ENCODE measurements around the gene SCD. TPM values are rescaled to one million over a fixed set of nuclear protein-coding genes. Genes with fewer than 3 reads are reported as not detected.

SCD gene
- total and polyA plus RNA-seq, 10 donors, result 2.1 to 56.3 (median 23.1) TPM

DNA sequence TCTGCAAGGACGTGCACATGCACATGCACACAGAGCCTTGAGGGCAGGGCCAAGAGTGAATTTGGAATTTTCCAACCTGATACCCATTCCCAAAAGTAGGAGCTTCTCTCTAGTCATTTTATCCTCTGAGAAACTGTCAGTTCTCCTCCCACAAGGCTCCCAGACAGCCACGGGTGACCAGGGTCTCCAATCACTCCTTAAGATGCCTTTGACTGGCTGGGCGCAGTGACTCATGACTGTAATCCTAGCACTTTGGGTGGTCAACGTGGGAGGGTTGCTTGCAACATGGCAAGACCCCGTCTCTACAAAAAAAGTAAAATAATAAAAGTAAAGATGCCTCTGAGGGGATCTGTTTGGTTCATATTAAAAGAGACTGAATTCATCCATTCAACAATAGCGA lies 13.2 kb downstream of the SCD start:
- Histone ChIP-seq H3K27me3 (replicated peaks in 1 of 7) (no peaks in the 10 kb centered on the region), H3K4me3 (no peak overlapping the region), H3K9me3 (no peaks in the 10 kb centered on the region), H3K36me3 (peaks cover 0 to 60% (median 3%) of the 10 kb centered on the region in 6 donors), H3K4me1 (peaks cover 0 to 21% (median 6%) of the 10 kb centered on the region in 6 donors), H3K27ac (no peak overlapping the region)
- intact Hi-C loops (cut with DNase I; ENCODE audit: low total_unique reads), result no loop called here
- DNase-seq, result no peak
- 71 to 80% (median 77%) methylated on average over 6 of the region's 6 CpGs for WGBS, 5 donors
- no peak for TF ChIP-seq CTCF (IDR thresholded peaks at IDR 0.05 in 8 of 11, conservative IDR thresholded peaks at IDR 0.05 in 3 of 11)
- no peak for TF ChIP-seq POLR2A (IDR thresholded peaks at IDR 0.05)
- no peak for TF ChIP-seq POLR2AphosphoS5 (IDR thresholded peaks at IDR 0.05)

DNA sequence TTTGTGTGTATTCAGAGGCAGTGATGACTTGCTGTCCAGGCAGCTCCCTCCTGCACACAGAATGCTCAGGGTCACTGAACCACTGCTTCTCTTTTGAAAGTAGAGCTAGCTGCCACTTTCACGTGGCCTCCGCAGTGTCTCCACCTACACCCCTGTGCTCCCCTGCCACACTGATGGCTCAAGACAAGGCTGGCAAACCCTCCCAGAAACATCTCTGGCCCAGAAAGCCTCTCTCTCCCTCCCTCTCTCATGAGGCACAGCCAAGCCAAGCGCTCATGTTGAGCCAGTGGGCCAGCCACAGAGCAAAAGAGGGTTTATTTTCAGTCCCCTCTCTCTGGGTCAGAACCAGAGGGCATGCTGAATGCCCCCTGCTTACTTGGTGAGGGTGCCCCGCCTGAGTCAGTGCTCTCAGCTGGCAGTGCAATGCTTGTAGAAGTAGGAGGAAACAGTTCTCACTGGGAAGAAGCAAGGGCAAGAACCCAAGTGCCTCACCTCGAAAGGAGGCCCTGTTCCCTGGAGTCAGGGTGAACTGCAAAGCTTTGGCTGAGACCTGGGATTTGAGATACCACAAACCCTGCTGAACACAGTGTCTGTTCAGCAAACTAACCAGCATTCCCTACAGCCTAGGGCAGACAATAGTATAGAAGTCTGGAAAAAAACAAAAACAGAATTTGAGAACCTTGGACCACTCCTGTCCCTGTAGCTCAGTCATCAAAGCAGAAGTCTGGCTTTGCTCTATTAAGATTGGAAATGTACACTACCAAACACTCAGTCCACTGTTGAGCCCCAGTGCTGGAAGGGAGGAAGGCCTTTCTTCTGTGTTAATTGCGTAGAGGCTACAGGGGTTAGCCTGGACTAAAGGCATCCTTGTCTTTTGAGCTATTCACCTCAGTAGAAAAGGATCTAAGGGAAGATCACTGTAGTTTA lies 15.8 kb downstream of the SCD start:
- intact Hi-C loops (cut with DNase I; ENCODE audit: low total_unique reads), result no loop called here
- Histone ChIP-seq H3K9me3 (no peaks in the 10 kb centered on the region), H3K27me3 (replicated peaks in 1 of 7) (no peaks in the 10 kb centered on the region), H3K36me3 (peaks cover 0 to 37% (median 0%) of the 10 kb centered on the region in 6 donors), H3K4me1 (peaks cover 0 to 21% (median 6%) of the 10 kb centered on the region in 6 donors), H3K4me3 (no peak overlapping the region), H3K27ac (peak overlapping the region in 1 of 8 donors; percentile 21)
- no peak for DNase-seq
- TF ChIP-seq CTCF (IDR thresholded peaks at IDR 0.05 in 8 of 11, conservative IDR thresholded peaks at IDR 0.05 in 3 of 11), result no peak
- no peak for TF ChIP-seq POLR2A (IDR thresholded peaks at IDR 0.05)
- TF ChIP-seq POLR2AphosphoS5 (IDR thresholded peaks at IDR 0.05), result no peak
- WGBS, 5 donors, result 75 to 93% (median 89%) methylated on average over 6 of the region's 6 CpGs

DNA sequence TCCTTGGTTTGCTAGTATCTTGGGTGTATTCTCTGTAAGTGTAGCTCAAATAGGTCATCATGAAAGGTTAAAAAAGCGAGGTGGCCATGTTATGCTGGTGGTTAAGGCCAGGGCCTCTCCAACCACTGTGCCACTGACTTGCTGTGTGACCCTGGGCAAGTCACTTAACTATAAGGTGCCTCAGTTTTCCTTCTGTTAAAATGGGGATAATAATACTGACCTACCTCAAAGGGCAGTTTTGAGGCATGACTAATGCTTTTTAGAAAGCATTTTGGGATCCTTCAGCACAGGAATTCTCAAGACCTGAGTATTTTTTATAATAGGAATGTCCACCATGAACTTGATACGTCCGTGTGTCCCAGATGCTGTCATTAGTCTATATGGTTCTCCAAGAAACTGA lies 17.1 kb downstream of the SCD start:
- H3K27ac ChIP-seq, result no peak overlapping the region
- no peaks in the 10 kb centered on the region for H3K27me3 ChIP-seq (replicated peaks in 1 of 7)
- no peak for DNase-seq
- peaks cover 0 to 33% (median 0%) of the 10 kb centered on the region in 6 donors for H3K36me3 ChIP-seq
- H3K4me1 ChIP-seq, result peaks cover 0 to 15% (median 2%) of the 10 kb centered on the region in 6 donors
- intact Hi-C loops (cut with DNase I; ENCODE audit: low total_unique reads), result no loop called here
- TF ChIP-seq POLR2A (IDR thresholded peaks at IDR 0.05) (no peak), CTCF (IDR thresholded peaks at IDR 0.05 in 8 of 11, conservative IDR thresholded peaks at IDR 0.05 in 3 of 11) (no peak), POLR2AphosphoS5 (IDR thresholded peaks at IDR 0.05) (no peak)
- 79 to 96% (median 92%) methylated on average over 3 of the region's 3 CpGs for WGBS, 5 donors
- no peak overlapping the region for H3K4me3 ChIP-seq
- no peaks in the 10 kb centered on the region for H3K9me3 ChIP-seq

DNA sequence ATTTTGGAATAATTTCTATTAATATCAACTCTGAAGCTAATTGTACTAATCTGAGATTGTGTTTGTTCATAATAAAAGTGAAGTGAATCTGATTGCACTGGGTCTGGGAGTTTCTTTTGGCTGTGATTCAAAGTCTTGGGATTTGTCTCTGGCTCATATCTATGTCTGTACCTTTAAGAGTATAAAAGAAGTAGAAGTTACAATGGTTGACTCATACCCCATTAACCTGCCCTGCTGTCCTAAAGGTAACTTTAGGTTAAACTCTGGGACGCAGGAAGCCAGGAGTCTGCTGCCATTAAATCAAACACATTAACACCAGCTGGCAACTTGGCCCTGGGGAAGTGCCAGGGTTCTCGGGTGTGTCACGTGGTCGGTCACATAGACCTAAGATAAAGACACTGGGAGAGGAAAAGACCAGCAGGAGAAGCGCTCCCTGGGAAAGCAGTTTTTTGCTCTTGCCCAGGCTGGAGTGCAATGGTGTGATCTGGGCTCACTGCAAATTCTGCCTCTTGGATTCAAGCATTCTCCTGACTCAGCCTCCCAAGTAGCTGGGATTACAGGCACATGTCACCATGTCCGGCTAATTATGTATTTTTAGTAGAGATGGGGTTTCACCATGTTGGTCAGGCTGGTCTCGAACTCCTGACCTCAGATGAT lies 17.8 kb downstream of the SCD start:
- peaks cover 0 to 12% (median under 1%) of the 10 kb centered on the region in 6 donors for H3K4me1 ChIP-seq
- no peaks in the 10 kb centered on the region for H3K9me3 ChIP-seq
- TF ChIP-seq POLR2AphosphoS5 (IDR thresholded peaks at IDR 0.05) (peak in 1 of 3 donors; percentile 41), CTCF (IDR thresholded peaks at IDR 0.05 in 8 of 11, conservative IDR thresholded peaks at IDR 0.05 in 3 of 11) (no peak)
- no peak for DNase-seq
- peak overlapping the region in 2 of 8 donors; percentile 17 to 45 for H3K27ac ChIP-seq
- H3K36me3 ChIP-seq, result peaks cover 0 to 29% (median 0%) of the 10 kb centered on the region in 6 donors
- H3K27me3 ChIP-seq (replicated peaks in 1 of 7), result no peaks in the 10 kb centered on the region
- intact Hi-C loops (cut with DNase I; ENCODE audit: low total_unique reads), result no loop called here
- no peak overlapping the region for H3K4me3 ChIP-seq
- 39 to 53% (median 47%) methylated on average over 6 to 7 of the region's 7 CpGs for WGBS, 5 donors

All from spleen (tissue), 11 donors.